AG04449 (cell line): ENCODE measurements around the gene PTTG1IP.

Experiments
- CTCF ChIA-PET: fragments of 350-600 bp; formaldehyde crosslinking; extraction: SDS; loops from one replicate; lab custom pipeline; 2021; ENCODE audit warnings: antibody characterized with exemption; lab: Yijun Ruan, JAX
- POLR2A ChIA-PET: fragments of 400-600, 350-600 bp; formaldehyde crosslinking; extraction: SDS; loops from one replicate; lab custom pipeline; 2020; ENCODE audit warnings: antibody characterized with exemption, inconsistent platforms; lab: Yijun Ruan, JAX
- DNase-seq: peaks from one replicate; pipeline ENCODE4 v3.0.0-alpha.2; 2010; ENCODE audit warnings: low read depth, low spot score
- H3K4me3 ChIP-seq: 2 replicates; pipeline ENCODE4 v1.5.1; 2011; ENCODE audit warnings: low read depth, mild to moderate bottlenecking, control low read depth, low read length
- TF ChIP-seq, protein P1 (sequence below): IDR thresholded peaks from one replicate; pipeline ENCODE4 v1.5.1; 2011; ENCODE audit warnings: mild to moderate bottlenecking, moderate library complexity, low read length, control low read depth, inconsistent platforms; ENCODE audit not compliant: insufficient read depth; ENCODE audit errors: missing control alignments

The PTTG1IP gene

GRCh38 chr21:44866780-44867179, 6.7 kb downstream of the PTTG1IP start:
- no peak for DNase-seq
- ChIA-PET CTCF (interaction anchor here (0.6 to 1.2 kb wide), 2 partner anchors 21 to 74 kb away, joined by 3 to 4 read pairs; no protein-coding TSS in a partner anchor), POLR2A (no interaction called here)
- H3K4me3 ChIP-seq, result no peak overlapping the region
- TF ChIP-seq, protein P1, sequence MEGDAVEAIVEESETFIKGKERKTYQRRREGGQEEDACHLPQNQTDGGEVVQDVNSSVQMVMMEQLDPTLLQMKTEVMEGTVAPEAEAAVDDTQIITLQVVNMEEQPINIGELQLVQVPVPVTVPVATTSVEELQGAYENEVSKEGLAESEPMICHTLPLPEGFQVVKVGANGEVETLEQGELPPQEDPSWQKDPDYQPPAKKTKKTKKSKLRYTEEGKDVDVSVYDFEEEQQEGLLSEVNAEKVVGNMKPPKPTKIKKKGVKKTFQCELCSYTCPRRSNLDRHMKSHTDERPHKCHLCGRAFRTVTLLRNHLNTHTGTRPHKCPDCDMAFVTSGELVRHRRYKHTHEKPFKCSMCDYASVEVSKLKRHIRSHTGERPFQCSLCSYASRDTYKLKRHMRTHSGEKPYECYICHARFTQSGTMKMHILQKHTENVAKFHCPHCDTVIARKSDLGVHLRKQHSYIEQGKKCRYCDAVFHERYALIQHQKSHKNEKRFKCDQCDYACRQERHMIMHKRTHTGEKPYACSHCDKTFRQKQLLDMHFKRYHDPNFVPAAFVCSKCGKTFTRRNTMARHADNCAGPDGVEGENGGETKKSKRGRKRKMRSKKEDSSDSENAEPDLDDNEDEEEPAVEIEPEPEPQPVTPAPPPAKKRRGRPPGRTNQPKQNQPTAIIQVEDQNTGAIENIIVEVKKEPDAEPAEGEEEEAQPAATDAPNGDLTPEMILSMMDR, result no peak

DNA sequence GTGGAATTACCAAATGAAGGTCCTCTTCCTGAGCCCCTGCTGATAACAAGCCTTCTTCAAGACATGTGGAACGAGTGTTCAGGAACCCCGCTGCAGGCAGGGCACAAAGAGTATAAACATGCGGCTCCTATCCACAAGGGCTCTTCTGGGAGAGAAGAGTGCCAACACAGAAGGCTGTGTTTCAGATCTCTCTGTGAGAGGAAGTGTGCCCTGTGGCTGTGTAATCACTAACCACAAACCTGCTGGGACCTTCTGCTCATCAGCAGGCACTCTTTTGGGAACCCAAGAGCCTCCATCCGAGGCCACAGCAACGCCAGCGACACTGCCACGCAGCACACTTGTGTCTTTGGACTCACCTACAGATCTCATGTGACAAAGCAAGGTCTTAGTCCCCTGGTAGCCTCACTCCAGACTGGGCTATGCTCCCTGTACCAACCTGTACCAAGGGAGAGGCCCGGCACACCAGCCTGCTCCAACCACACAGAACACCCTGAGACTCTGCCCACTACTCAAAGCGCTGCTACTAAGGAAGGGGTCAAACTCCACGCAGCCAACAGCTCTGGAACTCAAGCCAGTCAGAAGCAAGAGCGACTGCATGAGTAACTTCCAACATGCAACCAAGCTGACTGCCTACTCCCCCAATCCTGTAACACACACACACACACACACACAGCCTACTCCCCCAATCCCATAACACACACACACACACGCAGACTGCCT, 7.8 kb downstream of the PTTG1IP start:
- ChIA-PET CTCF (interaction anchor here (1.2 kb wide), 1 partner anchor 20 kb away, joined by 4 read pairs; no protein-coding TSS in a partner anchor), POLR2A (no interaction called here)
- no peak for DNase-seq
- TF ChIP-seq, protein P1, result no peak
- no peak overlapping the region for H3K4me3 ChIP-seq

- ChIA-PET POLR2A (no interaction called here), CTCF (no interaction called here)
- TF ChIP-seq, protein P1, result no peak
- no peak for DNase-seq
- H3K4me3 ChIP-seq, result no peak overlapping the region
Measured at GRCh38 chr21:44862869-44863685, 10.4 kb downstream of the PTTG1IP start.

DNA sequence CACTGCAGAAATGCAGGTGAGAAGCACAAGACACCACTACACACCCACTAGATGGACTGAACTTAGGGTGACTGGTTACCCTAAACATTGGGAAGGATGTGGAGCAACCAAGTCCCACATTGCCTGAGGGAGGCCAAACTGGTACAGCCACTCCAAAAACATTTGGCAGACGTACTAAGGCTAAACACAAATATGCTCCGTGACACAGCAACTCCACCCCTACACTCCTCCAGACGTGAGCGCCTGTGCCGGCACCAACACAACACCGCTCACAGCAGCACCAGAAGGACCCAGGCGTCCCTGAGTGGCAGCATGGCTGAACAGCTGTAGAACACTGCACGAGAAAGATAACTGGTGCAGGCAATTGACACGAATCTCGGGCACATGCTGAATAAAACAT, 14.7 kb downstream of the PTTG1IP start:
- ChIA-PET CTCF (interaction anchor here (1.2 kb wide), 1 partner anchor 73 kb away, joined by 5 read pairs; no protein-coding TSS in a partner anchor), POLR2A (no interaction called here)
- H3K4me3 ChIP-seq, result no peak overlapping the region
- TF ChIP-seq, protein P1, result no peak
- no peak for DNase-seq

- CTCF ChIA-PET, result interaction anchor here (1.0 to 1.3 kb wide), 6 partner anchors 12 to 279 kb away, joined by 3 to 6 read pairs (median 4); partner anchors contain the start of gene PTTG1IP
- POLR2A ChIA-PET, result no interaction called here
- H3K4me3 ChIP-seq, result no peak overlapping the region
- no peak for DNase-seq
- TF ChIP-seq, protein P1, result no peak
Measured at GRCh38 chr21:44858291-44858690, 15.2 kb downstream of the PTTG1IP start.
